HepG2 (cell line): ENCODE results near the gene SMAD3. TPM values are rescaled to one million over a fixed set of nuclear protein-coding genes. Genes with fewer than 3 reads are reported as not detected.

Experiments
- AKAP8 ChIP-seq: sonication (generic); formaldehyde crosslinking; IDR thresholded peaks from 2 replicates; pipeline ENCODE4 v1.5.1; 2020; ENCODE audit warnings: mild to moderate bottlenecking, missing genetic modification reagents
- CEBPB ChIP-seq: IDR thresholded peaks from 2 replicates; pipeline ENCODE4 v1.6.1; 2011; ENCODE audit warnings: low read depth, low read length, improper control_type of control experiment, borderline replicate concordance
- REL ChIP-seq: sonication (generic); formaldehyde crosslinking; conservative IDR thresholded peaks from 2 replicates; pipeline ENCODE4 v1.8.0; 2022; ENCODE audit warnings: mild to moderate bottlenecking, missing genetic modification reagents, moderate library complexity
- RFX1 ChIP-seq: fragments of 450-650 bp; IDR thresholded peaks from 2 replicates; pipeline ENCODE4 v1.6.1; 2017
- SAP130 ChIP-seq: IDR thresholded peaks from 2 replicates; pipeline ENCODE4 v1.6.1; 2016; ENCODE audit warnings: low read depth
- SMAD1 ChIP-seq: sonication (generic); formaldehyde crosslinking; IDR thresholded peaks from 2 replicates; pipeline ENCODE4 v1.4.0; 2020; ENCODE audit warnings: missing genetic modification reagents, low read depth, mild to moderate bottlenecking, borderline replicate concordance
- SMYD3 ChIP-seq: sonication (generic); formaldehyde crosslinking; IDR thresholded peaks from 2 replicates; pipeline ENCODE4 v1.8.1; 2023; ENCODE audit warnings: mild to moderate bottlenecking, missing genetic modification reagents
- SP5 ChIP-seq: IDR thresholded peaks from 2 replicates; pipeline ENCODE4 v1.6.1; 2016; ENCODE audit warnings: low read depth, borderline replicate concordance
- ZBTB8A ChIP-seq: sonication (generic); formaldehyde crosslinking; IDR thresholded peaks from 2 replicates; pipeline ENCODE4 v1.4.0; 2020; ENCODE audit warnings: mild to moderate bottlenecking, low read depth, missing genetic modification reagents, borderline replicate concordance
- ZNF124 ChIP-seq: sonication (generic); formaldehyde crosslinking; IDR thresholded peaks from 2 replicates; pipeline ENCODE4 v1.4.0; 2020; ENCODE audit warnings: missing genetic modification reagents
- ZNF232 ChIP-seq: sonication (generic); formaldehyde crosslinking; IDR thresholded peaks from 2 replicates; pipeline ENCODE4 v1.4.0; 2020; ENCODE audit warnings: missing genetic modification reagents, borderline replicate concordance
- ZNF768 ChIP-seq: sonication (generic); formaldehyde crosslinking; IDR thresholded peaks from 2 replicates; pipeline ENCODE4 v1.4.0; 2020; ENCODE audit warnings: missing genetic modification reagents
- polyA plus RNA-seq, 8 experiments: library from polyadenylated mRNA; depleted of rRNA in 3 of 8; stranded (reverse) in 7 of 8; unstranded in 1 of 8; fragments of >200 nt; fragmentation: Illumina TruSeq in 4 of 8; extraction: Trizol in 4 of 8; gene quantifications; 2 replicates each; pipeline versions ENCODE4 v1.2.1 to v1.2.3, GENCODE V29; 2011 to 2016; ENCODE audit warnings: low read depth in 4 of 8, missing spikeins in 1 of 8, mixed read lengths in 1 of 8; ENCODE audit not compliant: insufficient read depth in 1 of 8
- total RNA-seq, 5 experiments: library from RNA; depleted of rRNA; stranded (reverse); fragments of >200 nt; fragmentation: Illumina TruSeq; extraction: Trizol; gene quantifications; 2 replicates each; pipeline ENCODE4 v1.2.3, GENCODE V29; 2016; ENCODE audit warnings: low read depth in 1 of 5
- TF ChIP-seq, protein P1 (sequence below): sonication (generic); formaldehyde crosslinking; IDR thresholded peaks from 2 replicates; pipeline ENCODE4 v1.8.0; 2022; ENCODE audit warnings: missing genetic modification reagents, mild to moderate bottlenecking, borderline replicate concordance
- TF ChIP-seq, protein P2 (sequence below): sonication (generic); formaldehyde crosslinking; IDR thresholded peaks from 2 replicates; pipeline ENCODE4 v1.4.0; 2020; ENCODE audit warnings: mild to moderate bottlenecking, missing genetic modification reagents
- TF ChIP-seq, protein P3 (sequence below): sonication (generic); formaldehyde crosslinking; IDR thresholded peaks from 2 replicates; pipeline ENCODE4 v1.4.0; 2020; ENCODE audit warnings: missing genetic modification reagents, mild to moderate bottlenecking, borderline replicate concordance

The SMAD3 gene
- total and polyA plus RNA-seq, 2 of the 13 experiments (the other 11 are each of a cell fraction or from before 2014, with no cell fraction given): 8.6 to 56.3 TPM

DNA sequence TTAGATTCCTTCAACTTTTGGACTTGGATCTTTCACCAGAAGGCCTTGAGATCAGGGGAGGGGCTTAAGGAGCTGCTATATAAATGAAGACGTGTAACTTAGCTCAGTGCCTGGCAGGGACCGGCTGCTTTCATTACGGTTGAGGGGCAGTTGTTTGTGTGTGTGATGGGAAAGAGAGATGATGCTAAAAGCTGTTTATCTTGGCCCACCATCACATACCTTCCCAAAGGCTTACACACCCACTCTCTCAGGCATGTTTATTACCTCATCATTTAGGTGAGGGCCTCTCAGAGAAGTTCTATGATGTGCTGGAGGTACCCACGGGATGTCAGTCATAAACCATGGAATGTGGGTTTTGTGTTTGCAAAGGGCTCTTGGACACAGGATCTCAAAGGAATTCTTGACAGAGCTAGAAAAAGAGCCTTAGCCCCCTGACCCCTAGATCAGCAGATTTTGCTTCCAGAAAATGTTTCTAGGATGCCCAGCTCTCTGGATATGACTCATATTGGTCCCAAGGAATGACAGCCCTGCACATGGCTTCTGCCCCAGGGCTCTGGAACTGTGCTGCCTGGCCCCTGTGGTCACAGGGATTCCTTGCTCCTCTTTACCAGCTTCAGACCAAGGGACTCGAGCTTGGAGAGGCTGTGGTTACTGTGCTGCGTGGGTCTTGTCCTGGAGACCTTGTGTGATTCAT is 15.9 kb upstream of the SMAD3 start (continued):
- TF ChIP-seq REL: no peak
- TF ChIP-seq ZNF232 (CRISPR knock-in tag): no peak
- TF ChIP-seq, protein P1, sequence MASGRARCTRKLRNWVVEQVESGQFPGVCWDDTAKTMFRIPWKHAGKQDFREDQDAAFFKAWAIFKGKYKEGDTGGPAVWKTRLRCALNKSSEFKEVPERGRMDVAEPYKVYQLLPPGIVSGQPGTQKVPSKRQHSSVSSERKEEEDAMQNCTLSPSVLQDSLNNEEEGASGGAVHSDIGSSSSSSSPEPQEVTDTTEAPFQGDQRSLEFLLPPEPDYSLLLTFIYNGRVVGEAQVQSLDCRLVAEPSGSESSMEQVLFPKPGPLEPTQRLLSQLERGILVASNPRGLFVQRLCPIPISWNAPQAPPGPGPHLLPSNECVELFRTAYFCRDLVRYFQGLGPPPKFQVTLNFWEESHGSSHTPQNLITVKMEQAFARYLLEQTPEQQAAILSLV (CRISPR knock-in tag): no peak
- TF ChIP-seq ZNF124 (CRISPR knock-in tag): no peak
- TF ChIP-seq, protein P2, sequence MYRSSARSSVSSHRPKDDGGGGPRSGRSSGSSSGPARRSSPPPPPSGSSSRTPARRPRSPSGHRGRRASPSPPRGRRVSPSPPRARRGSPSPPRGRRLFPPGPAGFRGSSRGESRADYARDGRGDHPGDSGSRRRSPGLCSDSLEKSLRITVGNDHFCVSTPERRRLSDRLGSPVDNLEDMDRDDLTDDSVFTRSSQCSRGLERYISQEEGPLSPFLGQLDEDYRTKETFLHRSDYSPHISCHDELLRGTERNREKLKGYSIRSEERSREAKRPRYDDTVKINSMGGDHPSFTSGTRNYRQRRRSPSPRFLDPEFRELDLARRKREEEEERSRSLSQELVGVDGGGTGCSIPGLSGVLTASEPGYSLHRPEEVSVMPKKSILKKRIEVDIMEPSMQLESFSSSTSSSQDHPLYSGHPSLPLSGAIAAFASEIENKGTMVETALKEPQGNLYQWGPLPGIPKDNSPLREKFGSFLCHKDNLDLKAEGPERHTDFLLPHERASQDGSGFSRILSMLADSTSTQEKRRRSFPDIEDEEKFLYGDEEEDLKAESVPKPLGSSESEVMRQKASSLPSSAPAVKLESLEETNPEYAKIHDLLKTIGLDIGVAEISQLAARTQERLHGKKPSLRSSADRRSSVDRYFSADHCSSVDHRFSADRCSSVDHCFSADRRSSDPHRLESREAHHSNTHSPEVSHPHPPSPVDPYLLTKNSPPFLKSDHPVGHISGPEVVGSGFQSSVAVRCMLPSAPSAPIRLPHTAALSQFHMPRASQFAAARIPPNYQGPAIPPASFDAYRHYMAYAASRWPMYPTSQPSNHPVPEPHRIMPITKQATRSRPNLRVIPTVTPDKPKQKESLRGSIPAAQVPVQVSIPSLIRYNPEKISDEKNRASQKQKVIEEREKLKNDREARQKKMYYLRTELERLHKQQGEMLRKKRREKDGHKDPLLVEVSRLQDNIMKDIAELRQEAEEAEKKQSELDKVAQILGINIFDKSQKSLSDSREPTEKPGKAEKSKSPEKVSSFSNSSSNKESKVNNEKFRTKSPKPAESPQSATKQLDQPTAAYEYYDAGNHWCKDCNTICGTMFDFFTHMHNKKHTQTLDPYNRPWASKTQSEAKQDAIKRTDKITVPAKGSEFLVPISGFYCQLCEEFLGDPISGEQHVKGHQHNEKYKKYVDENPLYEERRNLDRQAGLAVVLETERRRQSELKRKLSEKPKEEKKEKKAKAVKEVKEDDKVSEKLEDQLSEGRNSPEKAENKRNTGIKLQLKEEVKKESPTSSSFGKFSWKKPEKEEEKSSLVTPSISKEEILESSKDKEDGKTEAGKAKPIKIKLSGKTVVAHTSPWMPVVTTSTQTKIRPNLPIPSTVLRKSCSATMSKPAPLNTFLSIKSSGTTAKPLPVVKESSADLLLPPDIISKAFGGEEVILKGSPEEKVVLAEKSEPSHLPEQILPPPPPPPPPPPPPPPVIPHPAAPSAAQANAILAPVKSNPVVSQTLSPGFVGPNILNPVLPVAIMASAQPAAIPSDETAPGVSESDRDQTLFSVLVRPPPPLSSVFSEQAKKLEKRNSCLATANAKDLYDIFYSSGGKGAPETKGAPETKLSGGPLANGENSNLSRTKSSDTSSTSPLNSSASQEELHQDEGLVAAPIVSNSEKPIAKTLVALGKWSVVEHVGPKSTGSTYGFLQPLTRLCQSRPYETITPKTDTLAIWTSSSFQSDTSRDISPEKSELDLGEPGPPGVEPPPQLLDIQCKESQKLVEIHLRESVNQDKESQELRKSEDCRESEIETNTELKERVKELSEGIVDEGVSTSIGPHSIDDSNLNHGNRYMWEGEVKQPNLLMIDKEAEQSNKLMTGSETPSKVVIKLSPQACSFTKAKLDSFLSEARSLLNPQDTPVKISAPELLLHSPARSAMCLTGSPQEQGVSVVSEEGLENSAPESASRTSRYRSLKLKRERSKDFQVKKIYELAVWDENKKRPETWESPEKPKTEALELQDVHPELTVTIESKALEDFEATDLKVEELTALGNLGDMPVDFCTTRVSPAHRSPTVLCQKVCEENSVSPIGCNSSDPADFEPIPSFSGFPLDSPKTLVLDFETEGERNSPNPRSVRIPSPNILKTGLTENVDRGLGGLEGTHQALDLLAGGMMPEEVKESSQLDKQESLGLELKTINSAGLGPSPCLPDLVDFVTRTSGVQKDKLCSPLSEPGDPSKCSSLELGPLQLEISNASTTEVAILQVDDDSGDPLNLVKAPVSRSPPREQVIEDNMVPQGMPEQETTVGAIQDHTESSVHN: 0 out of 2 replicates have a peak, but pooled peaks have one; percentile 0
- peak; percentile 90 for TF ChIP-seq SAP130 (CRISPR knock-in tag)
- no peak for TF ChIP-seq SMAD1 (CRISPR knock-in tag)
- TF ChIP-seq CEBPB: no peak
- TF ChIP-seq ZBTB8A: no peak
- no peak for TF ChIP-seq RFX1
- TF ChIP-seq ZNF768 (CRISPR knock-in tag): no peak
- 0 out of 2 replicates have a peak, but pooled peaks have one; percentile 23 for TF ChIP-seq SMYD3
- TF ChIP-seq SP5 (CRISPR knock-in tag): 0 out of 2 replicates have a peak, but pooled peaks have one; percentile 12
- no peak for TF ChIP-seq AKAP8 (CRISPR knock-in tag)
- TF ChIP-seq, protein P3, sequence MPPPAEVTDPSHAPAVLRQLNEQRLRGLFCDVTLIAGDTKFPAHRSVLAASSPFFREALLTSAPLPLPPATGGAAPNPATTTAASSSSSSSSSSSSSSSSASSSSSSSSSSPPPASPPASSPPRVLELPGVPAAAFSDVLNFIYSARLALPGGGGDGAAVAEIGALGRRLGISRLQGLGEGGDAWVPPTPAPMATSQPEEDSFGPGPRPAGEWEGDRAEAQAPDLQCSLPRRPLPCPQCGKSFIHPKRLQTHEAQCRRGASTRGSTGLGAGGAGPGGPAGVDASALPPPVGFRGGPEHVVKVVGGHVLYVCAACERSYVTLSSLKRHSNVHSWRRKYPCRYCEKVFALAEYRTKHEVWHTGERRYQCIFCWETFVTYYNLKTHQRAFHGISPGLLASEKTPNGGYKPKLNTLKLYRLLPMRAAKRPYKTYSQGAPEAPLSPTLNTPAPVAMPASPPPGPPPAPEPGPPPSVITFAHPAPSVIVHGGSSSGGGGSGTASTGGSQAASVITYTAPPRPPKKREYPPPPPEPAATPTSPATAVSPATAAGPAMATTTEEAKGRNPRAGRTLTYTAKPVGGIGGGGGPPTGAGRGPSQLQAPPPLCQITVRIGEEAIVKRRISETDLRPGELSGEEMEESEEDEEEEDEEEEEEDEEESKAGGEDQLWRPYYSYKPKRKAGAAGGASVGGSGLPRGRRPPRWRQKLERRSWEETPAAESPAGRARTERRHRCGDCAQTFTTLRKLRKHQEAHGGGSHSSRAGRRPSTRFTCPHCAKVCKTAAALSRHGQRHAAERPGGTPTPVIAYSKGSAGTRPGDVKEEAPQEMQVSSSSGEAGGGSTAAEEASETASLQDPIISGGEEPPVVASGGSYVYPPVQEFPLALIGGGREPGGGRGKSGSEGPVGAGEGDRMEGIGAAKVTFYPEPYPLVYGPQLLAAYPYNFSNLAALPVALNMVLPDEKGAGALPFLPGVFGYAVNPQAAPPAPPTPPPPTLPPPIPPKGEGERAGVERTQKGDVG (CRISPR knock-in tag): no peak
